DND-41 (cell line): ENCODE results near the gene PEMT.

ENCODE experiments used
- EZH2 ChIP-seq: IDR thresholded peaks from 3 replicates; pipeline ENCODE4 v1.6.1; 2012; ENCODE audit warnings: borderline replicate concordance, low read depth, mild to moderate bottlenecking, moderate library complexity, low read length, inconsistent platforms; ENCODE audit not compliant: severe bottlenecking
- TF ChIP-seq, protein P1 (sequence below): IDR thresholded peaks from 2 replicates; pipeline ENCODE4 v1.5.1; 2012; ENCODE audit warnings: borderline replicate concordance, low read length, moderate library complexity, mild to moderate bottlenecking; ENCODE audit not compliant: poor library complexity, severe bottlenecking; ENCODE audit errors: extremely low read depth

DNA sequence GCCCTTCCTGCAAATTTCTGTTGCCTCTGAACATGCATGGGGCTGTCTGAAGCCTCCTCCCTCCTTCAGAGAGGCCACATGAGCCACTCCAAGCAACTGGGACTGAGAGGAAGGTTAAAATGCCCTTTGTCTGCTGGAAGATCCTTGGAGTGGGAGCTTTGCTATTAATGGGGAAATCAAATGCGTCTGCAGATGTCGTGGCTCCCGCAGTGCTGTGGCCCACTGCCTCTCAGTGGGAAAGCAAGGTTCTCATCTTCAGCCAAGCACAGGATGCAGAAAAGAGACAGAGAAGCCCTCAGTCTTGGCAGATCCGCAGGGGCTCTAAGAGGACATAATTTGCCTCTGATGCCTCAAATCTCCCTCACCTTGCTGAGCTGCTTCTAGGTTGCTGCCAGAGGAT is 34.8 kb downstream of the PEMT start:
- TF ChIP-seq, protein P1, sequence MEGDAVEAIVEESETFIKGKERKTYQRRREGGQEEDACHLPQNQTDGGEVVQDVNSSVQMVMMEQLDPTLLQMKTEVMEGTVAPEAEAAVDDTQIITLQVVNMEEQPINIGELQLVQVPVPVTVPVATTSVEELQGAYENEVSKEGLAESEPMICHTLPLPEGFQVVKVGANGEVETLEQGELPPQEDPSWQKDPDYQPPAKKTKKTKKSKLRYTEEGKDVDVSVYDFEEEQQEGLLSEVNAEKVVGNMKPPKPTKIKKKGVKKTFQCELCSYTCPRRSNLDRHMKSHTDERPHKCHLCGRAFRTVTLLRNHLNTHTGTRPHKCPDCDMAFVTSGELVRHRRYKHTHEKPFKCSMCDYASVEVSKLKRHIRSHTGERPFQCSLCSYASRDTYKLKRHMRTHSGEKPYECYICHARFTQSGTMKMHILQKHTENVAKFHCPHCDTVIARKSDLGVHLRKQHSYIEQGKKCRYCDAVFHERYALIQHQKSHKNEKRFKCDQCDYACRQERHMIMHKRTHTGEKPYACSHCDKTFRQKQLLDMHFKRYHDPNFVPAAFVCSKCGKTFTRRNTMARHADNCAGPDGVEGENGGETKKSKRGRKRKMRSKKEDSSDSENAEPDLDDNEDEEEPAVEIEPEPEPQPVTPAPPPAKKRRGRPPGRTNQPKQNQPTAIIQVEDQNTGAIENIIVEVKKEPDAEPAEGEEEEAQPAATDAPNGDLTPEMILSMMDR: no peak
- TF ChIP-seq EZH2: no peak
